GM10248 (cell line): ENCODE results near the gene FAHD1.
"Not testable (repeated sequence)": the region's sequence is repeated elsewhere in the genome, so short reads cannot be mapped to it uniquely, and the experiment has no call there.

Experiments used
- CTCF ChIA-PET: fragments of 300-600 bp; sonication (Branson Sonifier 250); formaldehyde crosslinking; extraction: SDS; loops from one replicate; lab custom pipeline; 2021; ENCODE audit warnings: antibody characterized with exemption; lab: Yijun Ruan, JAX
- POLR2A ChIA-PET: fragments of 350-650 bp; sonication (Branson Sonifier 250); formaldehyde crosslinking; extraction: SDS; loops from one replicate; lab custom pipeline; 2020; ENCODE audit warnings: antibody characterized with exemption; lab: Yijun Ruan, JAX
- DNase-seq: peaks from one replicate; pipeline ENCODE4 v3.0.0; 2012; ENCODE audit errors: extremely low spot score
- TF ChIP-seq, protein P1 (sequence below): IDR thresholded peaks from 2 replicates; pipeline ENCODE4 v1.5.1; 2012; ENCODE audit warnings: mild to moderate bottlenecking, low read depth; ENCODE audit errors: extremely low read depth, missing control alignments, control extremely low read depth

The FAHD1 gene

DNA sequence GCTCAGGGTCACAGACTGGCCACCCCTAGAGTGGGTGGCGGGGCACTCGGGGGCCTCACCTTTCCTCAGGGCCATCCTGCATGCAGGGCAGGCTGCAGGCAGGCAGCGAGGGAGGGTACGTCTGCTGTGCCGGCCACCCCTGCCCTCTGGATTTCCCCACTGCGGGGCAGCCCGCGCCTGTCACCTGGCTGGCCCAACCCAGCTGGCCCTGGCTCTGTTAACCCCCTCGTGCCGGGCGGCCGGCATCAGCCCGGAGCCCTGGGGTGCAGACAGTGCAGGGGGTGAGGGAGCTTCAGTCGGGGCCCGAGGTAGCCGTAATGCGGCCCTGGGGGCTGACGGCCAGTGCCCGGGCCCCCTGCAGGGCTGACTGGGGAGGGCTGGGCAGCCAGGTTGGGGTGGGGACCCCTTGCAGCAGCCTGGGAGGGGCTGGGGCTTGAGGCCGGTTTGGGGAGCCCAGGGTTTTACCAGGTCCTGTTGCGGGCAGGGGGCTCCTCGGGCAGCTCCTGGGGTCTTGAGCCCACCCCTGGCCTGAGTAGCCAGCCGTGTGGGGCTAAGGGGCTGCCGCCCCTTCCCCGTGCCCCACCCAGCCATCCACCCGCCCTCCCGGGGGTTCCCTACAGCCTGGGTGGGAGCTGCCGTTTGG, 33.3 kb upstream of the FAHD1 start, which contains the start of gene IGFALS:
Gene IGFALS, minus strand, starts transcription at position 128 of the 643 bp plus-strand sequence. Its CDS starts 53 bp downstream, at position 75.
- ChIA-PET CTCF (interaction anchor here (1.4 kb wide), 1 partner anchor 12 kb away, joined by 5 read pairs; the partner anchor contains the start of genes NUBP2 and SPSB3), POLR2A (no interaction called here)
- TF ChIP-seq, protein P1, sequence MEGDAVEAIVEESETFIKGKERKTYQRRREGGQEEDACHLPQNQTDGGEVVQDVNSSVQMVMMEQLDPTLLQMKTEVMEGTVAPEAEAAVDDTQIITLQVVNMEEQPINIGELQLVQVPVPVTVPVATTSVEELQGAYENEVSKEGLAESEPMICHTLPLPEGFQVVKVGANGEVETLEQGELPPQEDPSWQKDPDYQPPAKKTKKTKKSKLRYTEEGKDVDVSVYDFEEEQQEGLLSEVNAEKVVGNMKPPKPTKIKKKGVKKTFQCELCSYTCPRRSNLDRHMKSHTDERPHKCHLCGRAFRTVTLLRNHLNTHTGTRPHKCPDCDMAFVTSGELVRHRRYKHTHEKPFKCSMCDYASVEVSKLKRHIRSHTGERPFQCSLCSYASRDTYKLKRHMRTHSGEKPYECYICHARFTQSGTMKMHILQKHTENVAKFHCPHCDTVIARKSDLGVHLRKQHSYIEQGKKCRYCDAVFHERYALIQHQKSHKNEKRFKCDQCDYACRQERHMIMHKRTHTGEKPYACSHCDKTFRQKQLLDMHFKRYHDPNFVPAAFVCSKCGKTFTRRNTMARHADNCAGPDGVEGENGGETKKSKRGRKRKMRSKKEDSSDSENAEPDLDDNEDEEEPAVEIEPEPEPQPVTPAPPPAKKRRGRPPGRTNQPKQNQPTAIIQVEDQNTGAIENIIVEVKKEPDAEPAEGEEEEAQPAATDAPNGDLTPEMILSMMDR: no peak
- no peak for DNase-seq

- TF ChIP-seq, protein P1: no peak
- POLR2A ChIA-PET: no interaction called here
- CTCF ChIA-PET: no interaction called here
- no peak for DNase-seq
Measured at GRCh38 chr16:1794221-1794871, 32.7 kb upstream of the FAHD1 start.

DNA sequence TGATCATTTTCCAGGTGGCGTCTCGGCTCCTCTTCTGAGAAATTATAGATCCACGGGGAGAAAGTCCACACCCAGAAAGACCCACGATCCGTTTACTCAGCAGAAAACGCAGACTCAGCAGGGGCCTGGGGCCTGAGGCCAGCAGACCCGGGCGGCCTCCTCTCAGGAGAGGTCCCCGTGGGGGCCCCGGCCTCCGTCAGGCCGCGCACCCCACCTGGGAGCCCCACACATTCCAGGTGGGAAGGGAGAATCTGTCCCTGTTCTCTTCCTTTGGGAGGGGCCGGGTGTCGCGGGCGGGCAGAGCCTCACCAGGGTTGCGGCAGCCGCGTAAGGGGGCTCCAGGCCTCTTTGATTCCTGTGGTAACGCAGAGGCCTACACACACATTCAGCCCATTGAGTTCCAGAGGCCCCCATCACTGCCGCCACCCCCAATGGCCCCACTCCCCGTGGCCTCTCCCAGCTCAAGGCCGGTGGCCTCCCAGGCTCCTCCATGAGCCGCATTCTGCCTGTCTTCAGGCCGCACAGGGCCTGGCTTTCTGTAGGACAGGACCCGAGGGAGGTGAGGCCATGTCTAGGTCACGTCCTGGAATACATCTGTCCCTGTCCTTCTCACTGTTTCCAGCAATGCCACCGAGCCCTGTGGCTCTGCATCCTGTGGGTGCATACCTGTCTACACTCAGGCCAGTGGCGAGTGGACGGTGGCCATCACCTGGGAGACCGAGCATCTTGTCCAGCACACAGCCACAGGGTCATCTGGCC, 31.9 kb upstream of the FAHD1 start:
- CTCF ChIA-PET: no interaction called here
- TF ChIP-seq, protein P1: no peak
- no peak for DNase-seq
- POLR2A ChIA-PET: no interaction called here

GRCh38 chr16:1799263-1799662, 27.7 kb upstream of the FAHD1 start:
- DNase-seq, CTCF ChIA-PET, POLR2A ChIA-PET: not testable (repeated sequence)

DNA sequence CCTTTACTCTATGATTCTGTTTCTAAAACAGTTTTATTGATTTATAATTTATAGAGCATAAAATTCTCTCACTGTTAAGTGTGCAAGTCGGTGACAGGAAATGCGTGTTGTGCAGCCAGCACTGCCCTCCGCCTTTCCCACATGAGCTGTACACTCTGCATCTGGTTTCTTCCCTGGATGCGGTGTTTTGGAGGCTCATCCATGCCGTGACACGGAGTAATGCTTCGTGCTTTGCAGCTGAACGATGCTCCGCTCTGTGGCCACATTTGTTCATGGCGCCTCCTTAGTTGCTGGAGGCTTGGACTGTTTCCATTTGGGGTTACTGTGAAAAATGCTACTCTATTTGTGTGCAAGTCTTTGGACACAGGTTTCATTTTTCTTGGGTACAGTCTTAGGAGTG, 26.3 kb upstream of the FAHD1 start:
- TF ChIP-seq, protein P1: no peak
- ChIA-PET POLR2A (no interaction called here), CTCF (no interaction called here)
- no peak for DNase-seq

GRCh38 chr16:1807626-1808025, 19.4 kb upstream of the FAHD1 start:
- ChIA-PET POLR2A (no interaction called here), CTCF (interaction anchor here (1.4 kb wide), 1 partner anchor 16 kb away, joined by 3 read pairs; no protein-coding TSS in a partner anchor)
- TF ChIP-seq, protein P1: no peak
- DNase-seq: no peak
